MM.1S (cell line): ENCODE results near the gene FGFR2.

ENCODE experiments used
- DNase-seq: peaks from one replicate; pipeline ENCODE4 v3.0.0-alpha.2; 2015
- H2AFZ ChIP-seq: fragments of 300-600 bp; sonication (generic); 2 replicates; pipeline ENCODE4 v1.6.0; 2016; ENCODE audit warnings: antibody characterized with exemption, low read length
- H3F3A ChIP-seq: fragments of 300-600 bp; sonication (generic); 2 replicates; pipeline ENCODE4 v1.6.1; 2016; ENCODE audit warnings: mild to moderate bottlenecking, antibody characterized with exemption, low read length, moderate library complexity, mixed read lengths; ENCODE audit not compliant: insufficient read depth
- H3K27ac ChIP-seq: fragments of 300-600 bp; sonication (generic); 2 replicates; pipeline ENCODE4 v1.5.1; 2016; ENCODE audit warnings: mild to moderate bottlenecking, low read length
- H3K27me3 ChIP-seq: fragments of 300-600 bp; sonication (generic); replicated peaks from 2 replicates; pipeline ENCODE4 v1.6.0; 2016; ENCODE audit warnings: low read length; ENCODE audit not compliant: insufficient read depth
- H3K36me3 ChIP-seq: fragments of 300-600 bp; sonication (generic); replicated peaks from 2 replicates; pipeline ENCODE4 v1.6.1; 2016; ENCODE audit warnings: mild to moderate bottlenecking, low read length, mixed read lengths; ENCODE audit not compliant: insufficient read depth
- H3K4me1 ChIP-seq: fragments of 300-600 bp; sonication (generic); 2 replicates; pipeline ENCODE4 v1.6.1; 2016; ENCODE audit warnings: low read length, mixed read lengths
- H3K4me2 ChIP-seq: fragments of 300-600 bp; sonication (generic); 2 replicates; pipeline ENCODE4 v1.6.0; 2016; ENCODE audit warnings: low read depth, low read length
- H3K4me3 ChIP-seq: fragments of 300-600 bp; sonication (generic); 2 replicates; pipeline ENCODE4 v1.5.1; 2016; ENCODE audit warnings: low read length, mixed read lengths
- H3K79me2 ChIP-seq: fragments of 300-600 bp; sonication (generic); 2 replicates; pipeline ENCODE4 v1.6.1; 2016; ENCODE audit warnings: mixed run types, low read length, mixed read lengths
- H3K9ac ChIP-seq: fragments of 300-600 bp; sonication (generic); 2 replicates; pipeline ENCODE4 v1.6.1; 2016; ENCODE audit warnings: low read length, mixed read lengths
- H3K9me2 ChIP-seq: fragments of 300-600 bp; sonication (generic); replicated peaks from 2 replicates; pipeline ENCODE4 v1.6.1; 2016; ENCODE audit warnings: mild to moderate bottlenecking, low read length, mixed read lengths; ENCODE audit not compliant: insufficient read depth
- H3K9me3 ChIP-seq: fragments of 300-600 bp; sonication (generic); replicated peaks from 2 replicates; pipeline ENCODE4 v1.6.1; 2016; ENCODE audit warnings: mild to moderate bottlenecking, low read length, mixed read lengths; ENCODE audit not compliant: insufficient read depth
- H4K20me1 ChIP-seq: fragments of 300-600 bp; sonication (generic); 2 replicates; pipeline ENCODE4 v1.6.1; 2016; ENCODE audit warnings: mild to moderate bottlenecking, low read length, moderate library complexity, mixed read lengths; ENCODE audit not compliant: insufficient read depth
- CTCF ChIP-seq: fragments of 300-600 bp; sonication (generic); IDR thresholded peaks from 2 replicates; pipeline ENCODE4 v1.5.1; 2016; ENCODE audit warnings: antibody characterized with exemption, low read length, mixed read lengths
- EZH2 ChIP-seq: fragments of 300-600 bp; sonication (generic); optimal IDR thresholded peaks from 2 replicates; pipeline ENCODE3; 2017; ENCODE audit warnings: low read depth, mild to moderate bottlenecking, antibody characterized with exemption, low read length, mixed read lengths
- EZH2phosphoT487 ChIP-seq: fragments of 300-600 bp; sonication (generic); IDR thresholded peaks from 2 replicates; pipeline ENCODE4 v1.6.1; 2018; ENCODE audit warnings: antibody characterized with exemption, low read length

FGFR2 gene

GRCh38 chr10:121530481-121531075, 67.7 kb downstream of the FGFR2 start:
- H3K27me3 ChIP-seq = no peaks in the 10 kb centered on the region
- H3K4me2 ChIP-seq = no peak overlapping the region
- no peaks in the 10 kb centered on the region for H3K36me3 ChIP-seq
- H3K79me2 ChIP-seq = no peaks in the 10 kb centered on the region
- no peak overlapping the region for H3K27ac ChIP-seq
- H4K20me1 ChIP-seq = no peaks in the 10 kb centered on the region
- no peaks in the 10 kb centered on the region for H3F3A ChIP-seq
- no peak overlapping the region for H3K9ac ChIP-seq
- H3K4me3 ChIP-seq = no peak overlapping the region
- H3K4me1 ChIP-seq = 0 out of 2 replicates have a peak, but pooled peaks cover 4% of the 10 kb centered on the region
- no peaks in the 10 kb centered on the region for H3K9me3 ChIP-seq
- TF ChIP-seq EZH2 (no peak), CTCF (no peak), EZH2phosphoT487 (no peak)
- DNase-seq = no peak
- no peak overlapping the region for H2AFZ ChIP-seq
- no peaks in the 10 kb centered on the region for H3K9me2 ChIP-seq

- DNase-seq = no peak
- H3K27me3 ChIP-seq = no peaks in the 10 kb centered on the region
These were observed 70.6 kb downstream of the FGFR2 start for GRCh38 chr10:121527690-121528089.

GRCh38 chr10:121526801-121527221, 71.4 kb downstream of the FGFR2 start:
- no peaks in the 10 kb centered on the region for H3K27me3 ChIP-seq
- H3K9ac ChIP-seq = no peak overlapping the region
- no peak overlapping the region for H3K4me3 ChIP-seq
- peak overlapping the region; percentile 25; the same call in 1 of the 2 replicates for H3K27ac ChIP-seq
- H3K79me2 ChIP-seq = no peaks in the 10 kb centered on the region
- H3K36me3 ChIP-seq = no peaks in the 10 kb centered on the region
- H3K4me2 ChIP-seq = peak overlapping the region; percentile 36; the same call in 1 of the 2 replicates
- 0 out of 2 replicates have a peak, but pooled peaks cover 4% of the 10 kb centered on the region for H3K4me1 ChIP-seq
- no peaks in the 10 kb centered on the region for H3F3A ChIP-seq
- H4K20me1 ChIP-seq = no peaks in the 10 kb centered on the region
- H3K9me3 ChIP-seq = no peaks in the 10 kb centered on the region
- TF ChIP-seq EZH2 (no peak), EZH2phosphoT487 (no peak), CTCF (no peak)
- peak; percentile 19 for DNase-seq
- peak overlapping the region; percentile 40 for H2AFZ ChIP-seq
- H3K9me2 ChIP-seq = no peaks in the 10 kb centered on the region

More at GRCh38 chr10:121527690-121528089, 70.6 kb downstream of the FGFR2 start:
- Histone ChIP-seq H3K4me3 (no peak overlapping the region), H3K79me2 (no peaks in the 10 kb centered on the region), H3K27ac (no peak overlapping the region), H3K4me1 (0 out of 2 replicates have a peak, but pooled peaks cover 4% of the 10 kb centered on the region), H2AFZ (no peak overlapping the region), H3K9me2 (no peaks in the 10 kb centered on the region), H3K36me3 (no peaks in the 10 kb centered on the region), H3K4me2 (no peak overlapping the region), H4K20me1 (no peaks in the 10 kb centered on the region), H3K9ac (no peak overlapping the region), H3F3A (no peaks in the 10 kb centered on the region), H3K9me3 (no peaks in the 10 kb centered on the region)
- TF ChIP-seq EZH2phosphoT487 (no peak), EZH2 (no peak), CTCF (no peak)
